Activated CD8-positive, alpha-beta memory T cell treated with anti-CD3 and anti-CD28 coated beads for 36 hours (primary cell): ENCODE measurements around the gene RNPS1. TPM values are rescaled to one million over a fixed set of nuclear protein-coding genes. Genes with fewer than 3 reads are reported as not detected.

Source experiments
- CTCF ChIA-PET: fragments of 350-600 bp; sonication (Branson Sonifier 250); formaldehyde crosslinking; loops from one replicate; lab custom pipeline; 2021; ENCODE audit warnings: antibody characterized with exemption; lab: Charles Lee
- POLR2A ChIA-PET: fragments of 350-600 bp; sonication (Branson Sonifier 250); formaldehyde crosslinking; loops from one replicate; lab custom pipeline; 2021; ENCODE audit warnings: antibody characterized with exemption; lab: Charles Lee
- total RNA-seq, 2 experiments: library from RNA; stranded (reverse); gene quantifications; one replicate each; pipeline ENCODE4 v1.2.3, GENCODE V29; 2021

Gene RNPS1
- total RNA-seq, 2 experiments from 2014 or later: 370 to 387 TPM

- POLR2A ChIA-PET: no interaction called here
- CTCF ChIA-PET: no interaction called here
These were observed 17.1 kb upstream of the RNPS1 start for GRCh38 chr16:2284797-2285576.

- POLR2A ChIA-PET: no interaction called here
- CTCF ChIA-PET: no interaction called here
These were observed 16.3 kb upstream of the RNPS1 start for GRCh38 chr16:2284001-2284770.

DNA sequence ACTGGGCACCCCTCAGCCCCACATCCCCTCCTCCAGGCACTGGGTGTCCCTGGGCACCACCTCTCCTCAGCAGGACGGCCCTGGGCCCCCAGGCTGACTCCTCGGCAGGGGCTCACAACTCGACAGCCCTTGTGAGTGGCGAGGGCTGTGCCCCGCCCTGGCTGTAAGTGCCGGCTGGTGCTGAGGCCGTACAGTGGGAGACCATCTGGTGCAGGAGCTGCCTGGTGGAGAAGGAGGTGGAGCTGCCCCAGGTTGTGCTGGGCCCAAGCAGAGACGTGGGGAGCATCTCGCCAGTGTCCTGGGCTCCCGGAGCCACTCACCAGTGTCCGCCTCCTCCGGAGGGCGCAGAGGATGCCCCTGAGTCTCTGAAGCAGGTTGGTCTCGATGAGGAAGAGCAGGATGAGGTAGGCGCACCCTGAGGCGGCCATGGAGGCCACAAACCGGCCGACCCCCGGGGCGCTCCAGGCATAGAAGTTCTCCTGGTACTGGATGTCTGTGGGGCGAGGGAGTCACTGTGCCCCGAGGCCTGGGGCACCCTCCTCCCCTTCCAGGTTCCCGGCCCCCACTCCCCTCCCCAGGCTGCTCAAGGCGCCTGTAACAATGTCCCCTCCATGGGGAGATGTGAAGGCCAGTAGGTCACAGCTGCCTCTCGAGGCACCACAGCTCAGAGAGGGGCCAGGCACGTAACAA lies 15.1 kb upstream of the RNPS1 start:
- POLR2A ChIA-PET: no interaction called here
- CTCF ChIA-PET: no interaction called here

- CTCF ChIA-PET: no interaction called here
- POLR2A ChIA-PET: interaction anchor here (0.7 kb wide), 1 partner anchor 31 kb away, joined by 5 read pairs; the partner anchor contains the start of gene ECI1
These were observed 14.3 kb upstream of the RNPS1 start for GRCh38 chr16:2282262-2282661.

DNA sequence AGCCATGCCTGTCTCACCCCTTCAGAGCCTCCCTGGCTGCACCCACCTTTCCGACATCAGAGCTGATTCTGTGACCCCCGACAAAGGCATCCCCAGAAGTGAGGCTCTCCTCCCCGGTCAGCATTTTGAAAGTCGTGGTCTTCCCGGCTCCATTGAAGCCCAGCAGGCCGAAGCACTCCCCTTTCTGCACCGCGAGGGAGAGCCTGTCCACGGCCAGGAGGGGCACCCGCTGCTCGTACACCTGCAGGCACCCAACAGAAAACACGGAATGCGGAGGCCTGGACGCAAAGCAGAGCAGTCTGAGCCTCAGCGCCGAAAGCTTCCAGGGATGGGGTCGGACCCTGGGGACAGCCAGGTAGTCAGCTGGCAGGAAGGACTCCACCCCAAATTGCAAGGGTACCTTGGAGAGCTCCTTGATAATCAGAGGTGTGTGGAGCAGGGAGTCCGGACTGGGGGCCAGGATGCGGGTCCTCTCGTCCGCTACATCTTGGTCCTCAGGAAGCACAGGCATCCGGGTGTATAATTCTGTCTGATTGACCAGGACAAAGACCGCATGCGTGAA lies 13.1 kb upstream of the RNPS1 start:
- ChIA-PET POLR2A (no interaction called here), CTCF (no interaction called here)

DNA sequence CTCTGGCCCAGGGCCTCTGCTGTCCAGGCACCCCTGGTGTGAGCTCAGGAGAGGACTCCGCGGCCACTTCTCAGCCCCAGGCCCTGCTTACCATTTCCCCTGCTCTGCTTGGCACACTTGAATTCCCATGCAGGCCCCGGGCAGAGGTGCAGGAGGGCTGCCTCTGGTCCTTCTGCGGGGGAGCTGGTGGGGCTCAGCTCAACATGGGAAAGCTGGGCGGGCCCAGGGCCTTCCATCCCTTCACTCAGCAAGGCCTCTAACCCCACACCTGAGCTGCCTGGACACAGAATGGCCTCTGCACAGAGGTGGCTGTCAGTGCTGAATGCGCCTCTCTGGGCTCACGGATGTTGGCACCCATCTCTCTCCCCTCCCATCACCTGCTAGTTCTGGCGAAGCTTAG lies 12.5 kb upstream of the RNPS1 start:
- ChIA-PET CTCF (no interaction called here), POLR2A (no interaction called here)

DNA sequence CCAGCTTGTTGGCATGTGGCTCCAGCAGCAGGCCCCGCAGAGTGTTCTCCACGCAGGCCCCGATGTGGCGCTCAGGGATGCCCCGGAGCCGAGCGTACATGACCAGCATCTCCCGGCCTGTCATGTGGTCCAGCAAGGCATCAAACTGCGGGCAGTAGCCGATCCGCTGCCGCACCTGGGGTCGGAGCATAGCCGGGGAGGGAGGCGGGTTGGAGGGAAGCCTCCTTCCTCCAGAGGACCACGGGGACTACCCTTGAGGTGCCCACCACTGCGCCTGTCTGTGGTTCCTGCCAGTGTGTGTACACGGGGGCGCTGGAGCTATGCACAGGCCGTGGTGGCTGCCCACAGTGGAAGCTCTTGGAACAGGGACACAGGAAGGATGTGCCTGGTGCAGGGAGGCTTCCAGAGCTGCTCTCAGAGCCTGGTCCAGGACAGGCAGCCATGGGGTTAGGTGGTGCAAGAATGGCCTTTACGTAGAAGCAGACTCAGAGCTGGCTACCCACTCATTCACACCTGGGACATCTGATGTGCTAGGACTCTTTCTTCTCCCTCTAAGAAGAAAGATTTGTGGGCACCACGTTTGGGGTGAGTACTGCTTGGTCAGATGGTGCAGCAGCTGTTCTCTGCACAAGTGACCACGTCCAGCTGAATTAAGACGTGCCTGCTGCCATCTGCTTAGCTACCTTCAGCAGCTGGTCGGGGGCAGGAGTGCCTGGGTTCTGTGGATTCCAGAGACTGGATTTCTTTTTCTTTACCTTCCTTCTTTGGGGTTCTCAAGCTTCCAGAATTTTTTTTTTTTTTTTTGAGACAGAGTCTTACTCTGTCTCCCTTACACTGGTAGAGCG lies 11.3 kb upstream of the RNPS1 start:
- CTCF ChIA-PET: no interaction called here
- POLR2A ChIA-PET: interaction anchor here (0.7 kb wide), 2 partner anchors 9 to 150 kb away, joined by 3 read pairs; no protein-coding TSS in a partner anchor

DNA sequence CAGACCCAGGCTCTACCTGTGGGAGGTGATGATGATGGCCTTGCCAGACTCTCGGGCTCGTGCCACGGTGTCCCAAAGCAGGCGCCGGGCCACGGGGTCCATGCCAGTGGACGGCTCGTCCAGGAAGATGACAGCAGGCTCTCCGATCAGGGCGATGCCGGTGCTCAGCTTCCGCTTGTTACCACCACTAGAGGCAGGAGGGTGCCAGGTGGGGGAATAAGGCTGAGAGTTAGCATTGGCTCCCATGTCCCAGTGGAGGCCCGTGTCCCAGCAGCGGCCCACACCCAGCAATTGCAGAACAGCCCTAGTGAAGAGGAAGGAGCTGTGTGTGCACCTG lies 10.3 kb upstream of the RNPS1 start:
- ChIA-PET POLR2A (no interaction called here), CTCF (no interaction called here)

- ChIA-PET POLR2A (no interaction called here), CTCF (no interaction called here)
These were observed 9.7 kb upstream of the RNPS1 start for GRCh38 chr16:2277466-2278271.

DNA sequence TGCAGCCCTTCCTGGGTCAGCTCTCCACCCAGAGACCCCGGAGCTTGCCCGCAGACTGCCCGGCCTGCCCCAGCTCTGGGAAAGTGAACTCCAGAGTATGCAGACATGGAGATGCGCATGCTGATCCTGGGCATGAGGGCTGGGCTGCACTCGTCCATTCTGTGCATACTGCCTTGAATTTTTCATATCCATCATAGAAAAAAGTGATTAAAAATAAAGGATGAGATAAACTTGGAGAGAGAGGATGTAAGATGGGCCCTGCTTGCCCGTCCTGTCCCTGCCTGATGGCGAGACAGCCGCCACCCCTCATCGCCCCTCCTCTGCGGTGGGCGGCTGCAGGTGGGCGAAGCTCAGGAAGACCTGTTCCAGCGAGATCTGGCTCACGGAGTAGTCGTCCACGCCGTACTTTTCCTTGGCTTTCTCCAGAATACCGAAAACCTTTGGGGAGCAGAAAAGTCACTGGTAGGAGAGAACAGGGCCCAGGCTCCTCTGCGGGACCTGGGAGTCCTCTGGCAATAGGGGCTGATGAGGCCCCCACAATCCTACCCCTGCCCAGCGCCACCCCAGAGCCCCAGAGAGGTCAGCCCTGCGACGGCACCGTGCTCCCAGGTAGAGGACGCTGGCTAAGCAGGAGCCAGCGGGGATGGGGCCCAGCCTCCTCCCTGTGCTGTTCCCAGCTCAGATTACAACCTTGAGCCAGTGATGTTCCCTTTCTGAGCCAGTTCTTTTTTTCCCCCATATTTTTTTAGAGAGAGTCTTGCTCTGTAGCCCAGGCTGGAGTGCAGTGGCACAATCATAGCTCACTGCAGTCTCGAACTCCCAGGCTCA lies 8.7 kb upstream of the RNPS1 start:
- ChIA-PET CTCF (interaction anchor here (0.5 kb wide), 1 partner anchor 471 kb away, joined by 3 read pairs; no protein-coding TSS in a partner anchor), POLR2A (no interaction called here)

DNA sequence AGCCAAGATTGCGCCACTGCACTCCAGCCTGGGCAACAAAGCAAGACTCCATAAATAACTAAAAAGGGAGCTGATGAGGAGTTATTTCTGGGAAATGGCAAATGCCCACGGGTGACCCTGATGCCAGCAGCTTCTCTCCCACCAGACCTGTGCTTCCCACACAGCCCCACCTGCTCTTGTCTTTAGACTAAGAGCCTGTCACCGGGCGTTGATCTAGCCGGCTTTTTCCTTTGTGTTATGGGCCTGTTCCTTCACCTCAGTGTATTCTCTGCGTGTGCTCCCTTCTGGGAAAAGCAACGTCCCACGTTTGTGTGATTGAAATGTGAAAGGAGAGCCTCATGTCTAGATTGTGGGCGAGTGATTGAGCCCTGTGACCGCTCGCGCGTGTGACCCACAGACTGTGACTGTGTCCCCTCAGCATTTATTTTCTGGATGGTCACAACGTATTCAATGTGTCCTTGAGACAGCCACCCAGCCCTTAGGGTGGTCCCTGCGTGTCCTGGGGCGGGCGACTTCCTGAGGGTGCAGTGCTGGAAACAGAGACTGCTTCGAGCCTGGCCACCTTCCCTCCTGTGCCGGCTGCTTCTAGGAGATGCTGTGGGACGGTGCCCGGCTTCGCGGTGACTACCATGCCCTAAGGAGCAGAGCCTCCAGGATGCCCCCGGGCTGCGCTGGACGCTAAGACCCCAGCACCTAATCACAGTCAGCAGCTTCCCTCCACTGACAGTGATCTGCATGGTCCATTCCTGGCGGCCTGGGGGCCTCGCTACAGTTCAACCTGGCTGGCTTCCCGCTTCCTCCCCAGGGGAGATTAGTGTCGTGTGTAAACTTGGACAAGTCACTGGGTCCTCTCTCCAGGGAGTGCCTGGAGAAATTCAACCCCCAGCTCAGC lies 7.8 kb upstream of the RNPS1 start:
- ChIA-PET POLR2A (no interaction called here), CTCF (interaction anchor here (0.5 kb wide), 1 partner anchor 472 kb away, joined by 3 read pairs; no protein-coding TSS in a partner anchor)

DNA sequence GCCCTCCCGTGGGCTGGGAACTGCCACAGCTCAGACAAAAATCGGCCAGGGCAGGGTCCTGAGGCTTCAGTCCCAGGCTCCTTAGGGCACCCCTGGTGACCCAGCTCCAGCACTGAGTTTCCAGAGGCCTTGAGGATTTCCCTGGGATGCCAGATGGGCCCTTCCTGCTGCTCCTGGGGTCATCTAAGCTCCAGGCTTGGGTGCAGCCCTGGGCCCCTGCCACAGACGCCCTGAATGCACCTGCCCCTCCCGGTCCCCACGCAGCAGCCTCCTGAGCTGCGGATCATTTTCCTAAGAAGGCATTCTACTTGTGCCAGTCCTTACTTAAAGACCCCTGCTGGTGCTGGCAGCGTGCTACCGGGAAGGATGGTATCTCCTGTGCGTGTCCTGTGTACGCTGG lies 6.0 kb upstream of the RNPS1 start:
- POLR2A ChIA-PET: no interaction called here
- CTCF ChIA-PET: no interaction called here

GRCh38 chr16:2273484-2273883 lies 5.6 kb upstream of the RNPS1 start:
- POLR2A ChIA-PET: interaction anchor here (0.6 kb wide), 1 partner anchor 12 kb away, joined by 5 read pairs; no protein-coding TSS in a partner anchor
- CTCF ChIA-PET: no interaction called here

- CTCF ChIA-PET: no interaction called here
- POLR2A ChIA-PET: no interaction called here
These were observed 4.0 kb upstream of the RNPS1 start for GRCh38 chr16:2271848-2272461.

DNA sequence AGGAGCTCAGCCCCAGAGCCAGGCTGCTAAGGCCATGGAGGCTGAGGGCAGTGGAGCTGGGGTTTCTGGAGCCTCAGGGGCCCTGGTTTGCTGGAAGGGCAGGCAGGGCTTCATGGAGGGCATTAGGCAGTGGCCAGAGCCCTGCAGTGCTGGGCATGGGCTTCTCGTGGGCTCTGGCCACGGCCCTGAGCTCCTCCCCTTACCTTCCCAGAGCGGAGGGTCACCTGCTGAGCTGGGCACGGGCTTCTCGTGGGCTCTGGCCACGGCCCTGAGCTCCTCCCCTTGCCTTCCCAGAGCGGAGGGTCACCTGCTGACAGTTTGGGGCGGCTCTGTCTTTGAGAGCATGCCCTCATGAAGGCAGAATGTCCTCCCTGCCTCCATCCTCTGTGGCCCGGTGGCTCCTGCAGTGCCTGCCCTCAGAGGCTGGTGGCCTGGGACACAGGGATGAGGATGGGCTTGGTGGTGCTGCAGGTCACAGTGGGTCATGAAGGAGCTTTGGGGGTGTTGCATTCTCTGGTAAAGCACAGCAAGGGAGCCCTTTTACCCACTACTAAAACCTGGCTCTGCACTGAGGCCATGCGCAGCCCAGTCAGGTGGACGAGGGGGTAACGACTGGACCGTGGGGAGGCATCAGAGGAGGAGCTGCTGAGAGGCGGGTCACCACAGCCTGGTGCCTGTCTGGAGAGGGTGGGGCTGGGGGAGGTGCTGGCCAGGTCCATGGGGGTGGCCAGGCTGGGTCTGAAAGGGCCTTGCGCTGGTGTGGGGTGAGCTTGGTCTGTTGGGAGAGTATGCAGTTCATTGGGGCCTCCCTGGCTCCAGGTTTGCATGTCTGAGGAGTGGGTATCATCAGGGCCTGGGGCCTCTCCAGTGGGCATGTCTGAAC lies 2.9 kb upstream of the RNPS1 start:
- ChIA-PET CTCF (interaction anchor here (1.1 to 3.5 kb wide), 2 partner anchors 19 to 26 kb away, joined by 3 to 15 read pairs; partner anchors contain the start of gene ECI1), POLR2A (no interaction called here)
